Stomach (tissue), 9 donors: ENCODE data around the gene CTDSPL. TPM values are rescaled to one million over a fixed set of nuclear protein-coding genes. Genes with fewer than 3 reads are reported as not detected.

ENCODE experiments used
- DNase-seq, 2 donors: peaks; one replicate each; pipeline versions ENCODE4 v3.0.0 to v3.0.0-alpha.2; 2013 to 2019
- H3K27ac ChIP-seq, 5 donors: fragments of 200-600 bp in 4 of 5; sonication (generic) in 4 of 5; one replicate each; pipeline ENCODE4 v1.5.1; 2013 to 2019; ENCODE audit warnings: mild to moderate bottlenecking in 1 of 5, moderate library complexity in 1 of 5
- H3K27me3 ChIP-seq, 3 donors: fragments of 200-600 bp; sonication (generic); one replicate each; pipeline ENCODE4 v1.5.1; 2017 to 2019; ENCODE audit warnings: mixed run types in 1 of 3
- H3K36me3 ChIP-seq, 4 donors: fragments of 200-600 bp; sonication (generic); 1 replicate in 3 of 4; 2 replicates in 1 of 4; pipeline ENCODE4 v1.5.1; 2016 to 2019
- H3K4me1 ChIP-seq, 4 donors: fragments of 200-600 bp; sonication (generic); one replicate each; pipeline ENCODE4 v1.5.1; 2016 to 2019
- H3K4me3 ChIP-seq, 4 donors: fragments of 200-600 bp; sonication (generic) in 3 of 4; one replicate each; pipeline ENCODE4 v1.5.1; 2016 to 2019; ENCODE audit warnings: mild to moderate bottlenecking in 1 of 4
- H3K9me3 ChIP-seq, 4 donors: fragments of 200-600 bp; sonication (generic); one replicate each; pipeline ENCODE4 v1.5.1; 2016 to 2019
- EP300 ChIP-seq: sonication (generic); formaldehyde crosslinking; IDR thresholded peaks from one replicate; pipeline ENCODE4 v1.6.1; 2017; ENCODE audit warnings: antibody characterized with exemption
- POLR2A ChIP-seq, 4 donors: fragments of 450-650 bp; IDR thresholded peaks; one replicate each; pipeline ENCODE4 v1.6.1; 2016; ENCODE audit warnings: antibody characterized with exemption in 4 of 4, control low read depth in 2 of 4, mild to moderate bottlenecking in 1 of 4, moderate library complexity in 1 of 4
- POLR2AphosphoS5 ChIP-seq, 3 donors: sonication (generic); formaldehyde crosslinking; IDR thresholded peaks; one replicate each; pipeline ENCODE4 v1.6.1; 2016; ENCODE audit warnings: antibody characterized with exemption in 3 of 3
- WGBS, 5 donors: extraction: QIAGEN DNeasy Blood & Tissue Kit in 3 of 5; methylation state at CpG; one replicate each; pipeline versions ENCODE4 v1.1.5 to v1.1.7; 2013 to 2018; 5-methylcytosine and 5-hydroxymethylcytosine counted together
- intact Hi-C: fragments of 100-400 bp; cut with DNase I; formaldehyde crosslinking; loops from one replicate; pipeline ENCODE4 v1.15.1; 2023; ENCODE audit warnings: low total_unique reads
- polyA plus RNA-seq, 3 donors: library from polyadenylated mRNA; stranded (reverse); fragments of 200-250 nt; gene quantifications; one replicate each; pipeline ENCODE4 v1.2.3, GENCODE V29; 2013
- total RNA-seq, 5 donors: library from RNA; depleted of rRNA; stranded (reverse); fragments of >200 nt; gene quantifications; one replicate each; pipeline versions ENCODE4 v1.1.0 to v1.2.3, GENCODE V29; 2014 to 2016
- TF ChIP-seq, protein P1 (sequence below), 7 experiments: fragments of 450-650 bp in 4 of 7; fragments of 200-600 bp in 3 of 7; sonication (generic) in 3 of 7; IDR thresholded peaks; one replicate each; pipeline ENCODE4 v1.5.1; 2016 to 2019; ENCODE audit warnings: antibody characterized with exemption in 7 of 7, control low read depth in 2 of 7, mild to moderate bottlenecking in 1 of 7
- donor health status: healthy with polysubstance abuse.
- donor health status: Bipolar disorder and iron deficiency.
- donor health status: healthy.

CTDSPL gene
- total and polyA plus RNA-seq, 8 donors: 13.4 to 54.9 (median 30.2) TPM

- WGBS, 5 donors: 92 to 95% (median 93%) methylated on average over 9 to 16 of the region's 16 CpGs
- TF ChIP-seq POLR2A (IDR thresholded peaks at IDR 0.05): no peak
- TF ChIP-seq, protein P1, sequence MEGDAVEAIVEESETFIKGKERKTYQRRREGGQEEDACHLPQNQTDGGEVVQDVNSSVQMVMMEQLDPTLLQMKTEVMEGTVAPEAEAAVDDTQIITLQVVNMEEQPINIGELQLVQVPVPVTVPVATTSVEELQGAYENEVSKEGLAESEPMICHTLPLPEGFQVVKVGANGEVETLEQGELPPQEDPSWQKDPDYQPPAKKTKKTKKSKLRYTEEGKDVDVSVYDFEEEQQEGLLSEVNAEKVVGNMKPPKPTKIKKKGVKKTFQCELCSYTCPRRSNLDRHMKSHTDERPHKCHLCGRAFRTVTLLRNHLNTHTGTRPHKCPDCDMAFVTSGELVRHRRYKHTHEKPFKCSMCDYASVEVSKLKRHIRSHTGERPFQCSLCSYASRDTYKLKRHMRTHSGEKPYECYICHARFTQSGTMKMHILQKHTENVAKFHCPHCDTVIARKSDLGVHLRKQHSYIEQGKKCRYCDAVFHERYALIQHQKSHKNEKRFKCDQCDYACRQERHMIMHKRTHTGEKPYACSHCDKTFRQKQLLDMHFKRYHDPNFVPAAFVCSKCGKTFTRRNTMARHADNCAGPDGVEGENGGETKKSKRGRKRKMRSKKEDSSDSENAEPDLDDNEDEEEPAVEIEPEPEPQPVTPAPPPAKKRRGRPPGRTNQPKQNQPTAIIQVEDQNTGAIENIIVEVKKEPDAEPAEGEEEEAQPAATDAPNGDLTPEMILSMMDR (IDR thresholded peaks at IDR 0.05): no peak
- no peak for TF ChIP-seq POLR2AphosphoS5 (IDR thresholded peaks at IDR 0.05)
- no peak for TF ChIP-seq EP300
- DNase-seq: no peak
- peaks cover 34 to 82% (median 78%) of the 10 kb centered on the region in 4 donors for H3K36me3 ChIP-seq
- H3K27me3 ChIP-seq: no peaks in the 10 kb centered on the region
- H3K9me3 ChIP-seq: no peaks in the 10 kb centered on the region
- H3K4me1 ChIP-seq: peaks cover 26 to 49% (median 40%) of the 10 kb centered on the region in 4 donors
- intact Hi-C loops: no loop called here
- H3K27ac ChIP-seq: peak overlapping the region in 2 of 5 donors; percentile 5 to 72
- H3K4me3 ChIP-seq: no peak overlapping the region
Observed at GRCh38 chr3:38006445-38006995, 144.8 kb downstream of the CTDSPL start.

DNA sequence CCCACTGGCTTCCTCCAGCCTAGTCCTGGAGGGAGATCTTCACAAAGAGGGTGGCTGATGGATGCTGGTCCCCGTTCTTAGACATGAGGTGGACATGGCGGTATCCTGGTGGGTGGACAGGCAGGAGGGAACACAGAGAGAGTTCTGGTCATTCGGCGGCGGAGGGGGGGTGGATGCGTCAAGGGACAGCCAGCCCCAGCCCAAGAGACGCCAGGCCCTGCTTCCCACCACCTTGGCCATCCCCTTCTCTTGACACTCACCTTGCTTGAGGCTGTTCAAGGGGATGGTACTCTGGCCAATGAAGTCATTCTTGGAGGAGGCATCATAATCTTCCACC, 146.0 kb downstream of the CTDSPL start:
- DNase-seq: no peak
- H3K36me3 ChIP-seq: peaks cover 24 to 73% (median 71%) of the 10 kb centered on the region in 4 donors
- intact Hi-C loops: no loop called here
- H3K9me3 ChIP-seq: no peaks in the 10 kb centered on the region
- TF ChIP-seq, protein P1 (IDR thresholded peaks at IDR 0.05): no peak
- TF ChIP-seq POLR2A (IDR thresholded peaks at IDR 0.05): no peak
- no peak for TF ChIP-seq POLR2AphosphoS5 (IDR thresholded peaks at IDR 0.05)
- TF ChIP-seq EP300: no peak
- H3K4me3 ChIP-seq: no peak overlapping the region
- peaks cover 26 to 38% (median 32%) of the 10 kb centered on the region in 4 donors for H3K4me1 ChIP-seq
- H3K27me3 ChIP-seq: no peaks in the 10 kb centered on the region
- 93 to 97% (median 95%) methylated on average over 7 of the region's 7 CpGs for WGBS, 5 donors
- no peak overlapping the region for H3K27ac ChIP-seq

- no peak overlapping the region for H3K27ac ChIP-seq
- H3K4me1 ChIP-seq: peaks cover 22 to 33% (median 27%) of the 10 kb centered on the region in 4 donors
- H3K4me3 ChIP-seq: no peak overlapping the region
- DNase-seq: no peak
- TF ChIP-seq POLR2A (IDR thresholded peaks at IDR 0.05) (no peak), POLR2AphosphoS5 (IDR thresholded peaks at IDR 0.05) (no peak), EP300 (no peak)
- TF ChIP-seq, protein P1 (IDR thresholded peaks at IDR 0.05): no peak
- intact Hi-C loops: no loop called here
- H3K36me3 ChIP-seq: peaks cover 24 to 73% (median 68%) of the 10 kb centered on the region in 4 donors
- 89 to 95% (median 91%) methylated on average over 16 to 19 of the region's 19 CpGs for WGBS, 5 donors
- no peaks in the 10 kb centered on the region for H3K9me3 ChIP-seq
- H3K27me3 ChIP-seq: no peaks in the 10 kb centered on the region
Observed at GRCh38 chr3:38008191-38008701, 146.6 kb downstream of the CTDSPL start.

- no peak for TF ChIP-seq EP300
- TF ChIP-seq, protein P1 (IDR thresholded peaks at IDR 0.05): no peak
- no peak for TF ChIP-seq POLR2A (IDR thresholded peaks at IDR 0.05)
- no peak for TF ChIP-seq POLR2AphosphoS5 (IDR thresholded peaks at IDR 0.05)
- intact Hi-C loops: no loop called here
- Histone ChIP-seq H3K4me3 (no peak overlapping the region), H3K4me1 (peaks cover 14 to 25% (median 18%) of the 10 kb centered on the region in 4 donors), H3K27ac (no peak overlapping the region), H3K9me3 (no peaks in the 10 kb centered on the region), H3K27me3 (no peaks in the 10 kb centered on the region), H3K36me3 (peaks cover 24 to 82% (median 72%) of the 10 kb centered on the region in 4 donors)
- DNase-seq: no peak
- WGBS, 5 donors: 81 to 89% (median 87%) methylated on average over 14 to 16 of the region's 16 CpGs
Observed at GRCh38 chr3:38008971-38009580, 147.4 kb downstream of the CTDSPL start.
